ENCODE data around the gene ADAMTS12.

DNA sequence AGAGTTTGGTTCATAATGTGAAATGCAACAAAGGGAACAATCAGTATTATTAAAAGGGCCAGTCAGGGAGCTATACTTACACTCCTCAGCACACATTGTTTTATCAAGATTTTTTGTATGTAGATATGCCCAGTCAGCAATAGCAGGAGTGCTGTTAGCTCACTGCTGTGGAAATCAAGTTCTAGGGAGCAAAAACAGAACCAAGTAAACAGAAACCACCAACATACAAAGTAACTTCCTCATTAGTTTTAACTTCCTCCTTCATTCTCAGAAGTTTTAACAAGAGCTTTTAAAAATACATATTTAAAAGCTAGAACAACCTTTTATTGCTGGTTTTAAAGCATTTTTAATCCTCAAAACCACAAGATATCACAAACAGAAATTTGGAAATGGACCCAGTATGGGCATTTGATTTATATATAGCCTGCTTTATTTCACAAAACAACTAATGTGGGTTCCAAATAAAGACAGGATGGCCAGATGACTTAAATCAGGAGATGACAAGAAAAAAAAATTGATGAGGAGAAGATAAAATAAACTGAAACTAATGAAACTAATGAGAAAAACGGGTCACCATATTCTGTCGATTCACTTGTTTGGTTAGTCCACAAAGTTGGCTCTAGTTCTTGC, 178.5 kb downstream of the ADAMTS12 start:
- TF ChIP-seq, protein P1, sequence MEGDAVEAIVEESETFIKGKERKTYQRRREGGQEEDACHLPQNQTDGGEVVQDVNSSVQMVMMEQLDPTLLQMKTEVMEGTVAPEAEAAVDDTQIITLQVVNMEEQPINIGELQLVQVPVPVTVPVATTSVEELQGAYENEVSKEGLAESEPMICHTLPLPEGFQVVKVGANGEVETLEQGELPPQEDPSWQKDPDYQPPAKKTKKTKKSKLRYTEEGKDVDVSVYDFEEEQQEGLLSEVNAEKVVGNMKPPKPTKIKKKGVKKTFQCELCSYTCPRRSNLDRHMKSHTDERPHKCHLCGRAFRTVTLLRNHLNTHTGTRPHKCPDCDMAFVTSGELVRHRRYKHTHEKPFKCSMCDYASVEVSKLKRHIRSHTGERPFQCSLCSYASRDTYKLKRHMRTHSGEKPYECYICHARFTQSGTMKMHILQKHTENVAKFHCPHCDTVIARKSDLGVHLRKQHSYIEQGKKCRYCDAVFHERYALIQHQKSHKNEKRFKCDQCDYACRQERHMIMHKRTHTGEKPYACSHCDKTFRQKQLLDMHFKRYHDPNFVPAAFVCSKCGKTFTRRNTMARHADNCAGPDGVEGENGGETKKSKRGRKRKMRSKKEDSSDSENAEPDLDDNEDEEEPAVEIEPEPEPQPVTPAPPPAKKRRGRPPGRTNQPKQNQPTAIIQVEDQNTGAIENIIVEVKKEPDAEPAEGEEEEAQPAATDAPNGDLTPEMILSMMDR (IDR thresholded peaks at IDR 0.05; ENCODE audit: low read depth, low read length) = no peak
- TF ChIP-seq EZH2phosphoT487 (IDR thresholded peaks at IDR 0.05; ENCODE audit: low read depth) = no peak
